OCI-LY3 (cell line): ENCODE data around the gene GALNTL6.
A peak's percentile ranks its signal among the peaks of the same experiment; 100 is the strongest.

ENCODE experiments used
- H2AFZ ChIP-seq: fragments of 200-600, 300-600 bp; shearing (Covaris generic); 2 replicates; pipeline ENCODE4 v1.6.0; 2014; ENCODE audit warnings: antibody characterized with exemption, low read depth, low read length
- H3K27ac ChIP-seq: fragments of 200-600, 300-600 bp; sonication (generic); 2 replicates; pipeline ENCODE4 v1.5.1; 2014; ENCODE audit warnings: mild to moderate bottlenecking, low read length, moderate library complexity, mixed read lengths
- H3K27me3 ChIP-seq: fragments of 200-600, 300-600 bp; sonication (generic); 2 replicates; pipeline ENCODE4 v1.6.1; 2014; ENCODE audit warnings: low read depth, low read length, mixed read lengths
- H3K36me3 ChIP-seq: fragments of 200-600, 300-600 bp; sonication (generic); replicated peaks from 2 replicates; pipeline ENCODE3; 2014; ENCODE audit warnings: low read depth, low read length, mixed read lengths
- H3K4me1 ChIP-seq: fragments of 300-600, 200-600 bp; sonication (generic); 2 replicates; pipeline ENCODE4 v1.6.1; 2014; ENCODE audit warnings: low read length, mixed read lengths
- H3K4me2 ChIP-seq: fragments of 200-600, 300-600 bp; sonication (generic); 2 replicates; pipeline ENCODE4 v1.6.1; 2014; ENCODE audit warnings: low read length, mixed read lengths
- H3K4me3 ChIP-seq: fragments of 300-600, 200-600 bp; sonication (generic); 2 replicates; pipeline ENCODE4 v1.5.1; 2014; ENCODE audit warnings: antibody characterized with exemption, mild to moderate bottlenecking, low read length, moderate library complexity
- H3K79me2 ChIP-seq: fragments of 300-600, 200-600 bp; shearing (Covaris generic); 2 replicates; pipeline ENCODE4 v1.6.1; 2014; ENCODE audit warnings: mild to moderate bottlenecking, low read length, mixed read lengths
- H3K9ac ChIP-seq: fragments of 300-600, 200-600 bp; shearing (Covaris generic); 2 replicates; pipeline ENCODE4 v1.6.0; 2014; ENCODE audit warnings: mild to moderate bottlenecking, low read length, moderate library complexity
- H3K9me3 ChIP-seq: fragments of 200-600, 300-600 bp; shearing (Covaris generic); 2 replicates; pipeline ENCODE4 v1.6.1; 2014; ENCODE audit warnings: low read length, mixed read lengths; ENCODE audit not compliant: insufficient read depth
- H4K20me1 ChIP-seq: fragments of 200-600, 300-600 bp; sonication (generic); 2 replicates; pipeline ENCODE4 v1.6.1; 2016; ENCODE audit warnings: low read length, mixed read lengths; ENCODE audit not compliant: insufficient read depth
- CTCF ChIP-seq: fragments of 200-600, 300-600 bp; sonication (generic); IDR thresholded peaks from 2 replicates; pipeline ENCODE4 v1.5.1; 2014; ENCODE audit warnings: antibody characterized with exemption, low read length, low read depth
- EZH2phosphoT487 ChIP-seq: fragments of 200-600 bp; shearing (Covaris generic); IDR thresholded peaks from 2 replicates; pipeline ENCODE4 v1.6.1; 2018; ENCODE audit warnings: antibody characterized with exemption, mixed run types, low read depth

GALNTL6 gene

GRCh38 chr4:172802032-172802431 lies 988.8 kb downstream of the GALNTL6 start:
- no peak overlapping the region for H3K4me2 ChIP-seq
- TF ChIP-seq EZH2phosphoT487 (no peak), CTCF (no peak)
- H2AFZ ChIP-seq, result no peak overlapping the region
- H3K9ac ChIP-seq, result no peak overlapping the region
- no peak overlapping the region for H3K27ac ChIP-seq
- H3K36me3 ChIP-seq, result no peaks in the 10 kb centered on the region
- no peaks in the 10 kb centered on the region for H3K4me1 ChIP-seq
- no peaks in the 10 kb centered on the region for H3K79me2 ChIP-seq
- H3K9me3 ChIP-seq, result no peaks in the 10 kb centered on the region
- H3K27me3 ChIP-seq, result no peaks in the 10 kb centered on the region
- H3K4me3 ChIP-seq, result no peak overlapping the region
- H4K20me1 ChIP-seq, result no peaks in the 10 kb centered on the region

- no peak overlapping the region for H3K9ac ChIP-seq
- no peaks in the 10 kb centered on the region for H3K9me3 ChIP-seq
- H3K36me3 ChIP-seq, result no peaks in the 10 kb centered on the region
- H4K20me1 ChIP-seq, result no peaks in the 10 kb centered on the region
- H3K27me3 ChIP-seq, result no peaks in the 10 kb centered on the region
- H3K79me2 ChIP-seq, result no peaks in the 10 kb centered on the region
- no peak for TF ChIP-seq EZH2phosphoT487
- TF ChIP-seq CTCF, result no peak
- peaks cover 12% of the 10 kb centered on the region for H3K4me1 ChIP-seq
- H2AFZ ChIP-seq, result no peak overlapping the region
- no peak overlapping the region for H3K4me2 ChIP-seq
- H3K4me3 ChIP-seq, result no peak overlapping the region
- H3K27ac ChIP-seq, result no peak overlapping the region
These were observed 993.6 kb downstream of the GALNTL6 start for GRCh38 chr4:172806841-172807240.

- no peaks in the 10 kb centered on the region for H3K79me2 ChIP-seq
- no peak overlapping the region for H2AFZ ChIP-seq
- no peaks in the 10 kb centered on the region for H3K9me3 ChIP-seq
- H3K4me2 ChIP-seq, result no peak overlapping the region
- peaks cover 11% of the 10 kb centered on the region; the same call in 1 of the 2 replicates for H3K27me3 ChIP-seq
- no peak overlapping the region for H3K4me3 ChIP-seq
- no peak for TF ChIP-seq CTCF
- TF ChIP-seq EZH2phosphoT487, result no peak
- H3K36me3 ChIP-seq, result no peaks in the 10 kb centered on the region
- H3K27ac ChIP-seq, result no peak overlapping the region
- no peak overlapping the region for H3K9ac ChIP-seq
- no peaks in the 10 kb centered on the region for H4K20me1 ChIP-seq
- peaks cover 14% of the 10 kb centered on the region for H3K4me1 ChIP-seq
These were observed 995.0 kb downstream of the GALNTL6 start for GRCh38 chr4:172808196-172808595.

GRCh38 chr4:172809319-172809718 lies 996.1 kb downstream of the GALNTL6 start:
- Histone ChIP-seq H3K36me3 (no peaks in the 10 kb centered on the region), H3K4me1 (peaks cover 21% of the 10 kb centered on the region), H3K9me3 (no peaks in the 10 kb centered on the region), H3K27ac (no peak overlapping the region), H3K79me2 (no peaks in the 10 kb centered on the region), H2AFZ (no peak overlapping the region), H3K4me2 (0 out of 2 replicates have a peak overlapping the region, but pooled peaks have one; percentile 60), H3K9ac (no peak overlapping the region), H3K4me3 (no peak overlapping the region), H4K20me1 (no peaks in the 10 kb centered on the region), H3K27me3 (peaks cover 13% of the 10 kb centered on the region; the same call in 1 of the 2 replicates)
- TF ChIP-seq CTCF, result no peak
- no peak for TF ChIP-seq EZH2phosphoT487
